OCI-LY1 (cell line): ENCODE results near the gene SSBP2.

Experiments
- H2AFZ ChIP-seq: fragments of 200-600 bp; sonication (generic), shearing (Covaris generic); 2 replicates; pipeline ENCODE4 v1.6.0; 2014; ENCODE audit warnings: antibody characterized with exemption, mild to moderate bottlenecking, low read length
- H3F3A ChIP-seq: fragments of 200-600 bp; sonication (generic), shearing (Covaris generic); 2 replicates; pipeline ENCODE4 v1.6.0; 2014; ENCODE audit warnings: mild to moderate bottlenecking, antibody characterized with exemption, low read length, moderate library complexity; ENCODE audit not compliant: insufficient read depth
- H3K27ac ChIP-seq: fragments of 200-600 bp; sonication (generic); 2 replicates; pipeline ENCODE4 v1.5.1; 2014; ENCODE audit warnings: low read length, mixed run types, mild to moderate bottlenecking, low read depth; ENCODE audit not compliant: poor library complexity, severe bottlenecking
- H3K27me3 ChIP-seq: fragments of 200-600 bp; sonication (generic); 2 replicates; pipeline ENCODE4 v1.6.0; 2014; ENCODE audit warnings: antibody characterized with exemption, mild to moderate bottlenecking, low read length, moderate library complexity; ENCODE audit not compliant: insufficient read depth
- H3K36me3 ChIP-seq: fragments of 200-600 bp; sonication (generic); 2 replicates; pipeline ENCODE4 v1.6.1; 2014; ENCODE audit warnings: mild to moderate bottlenecking, antibody characterized with exemption, low read length, moderate library complexity, mixed read lengths; ENCODE audit not compliant: insufficient read depth
- H3K4me1 ChIP-seq: fragments of 200-600 bp; sonication (generic); 2 replicates; pipeline ENCODE4 v1.5.1; 2014; ENCODE audit warnings: mild to moderate bottlenecking, low read length, moderate library complexity; ENCODE audit not compliant: insufficient read depth, severe bottlenecking
- H3K4me2 ChIP-seq: fragments of 200-600 bp; sonication (generic), shearing (Covaris generic); 2 replicates; pipeline ENCODE4 v1.6.1; 2014; ENCODE audit warnings: low read length
- H3K4me3 ChIP-seq: fragments of 200-600 bp; sonication (generic); 2 replicates; pipeline ENCODE4 v1.5.1; 2014; ENCODE audit warnings: low read length, low read depth, mild to moderate bottlenecking, mixed read lengths; ENCODE audit not compliant: poor library complexity, severe bottlenecking
- H3K79me2 ChIP-seq: fragments of 200-600 bp; shearing (Covaris generic); 2 replicates; pipeline ENCODE4 v1.6.1; 2016; ENCODE audit warnings: mixed run types, low read length, mixed read lengths; ENCODE audit not compliant: insufficient read depth
- H3K9ac ChIP-seq: fragments of 200-600 bp; sonication (generic), shearing (Covaris generic); 2 replicates; pipeline ENCODE4 v1.6.1; 2014; ENCODE audit warnings: mild to moderate bottlenecking, low read length, mixed read lengths
- H3K9me2 ChIP-seq: fragments of 200-600 bp; sonication (generic), shearing (Covaris generic); 2 replicates; pipeline ENCODE4 v1.6.1; 2014; ENCODE audit warnings: low read depth, mild to moderate bottlenecking, low read length, mixed read lengths
- H3K9me3 ChIP-seq: fragments of 200-600 bp; shearing (Covaris generic); 2 replicates; pipeline ENCODE4 v1.6.1; 2014; ENCODE audit warnings: low read length, mixed read lengths
- H4K20me1 ChIP-seq: fragments of 200-600 bp; sonication (generic), shearing (Covaris generic); 2 replicates; pipeline ENCODE4 v1.6.0; 2016; ENCODE audit warnings: mild to moderate bottlenecking, low read length; ENCODE audit not compliant: insufficient read depth
- EZH2 ChIP-seq: fragments of 200-600 bp; sonication (generic), shearing (Covaris generic); IDR thresholded peaks from 2 replicates; pipeline ENCODE4 v1.8.0; 2017; ENCODE audit warnings: borderline replicate concordance, mixed run types, mild to moderate bottlenecking, antibody characterized with exemption, low read length, moderate library complexity, mixed read lengths
- TF ChIP-seq, protein P1 (sequence below): fragments of 200-600 bp; sonication (generic), shearing (Covaris generic); IDR thresholded peaks from 2 replicates; pipeline ENCODE4 v1.5.1; 2017; ENCODE audit warnings: mild to moderate bottlenecking, antibody characterized with exemption, low read length, moderate library complexity, mixed read lengths

Gene SSBP2

DNA sequence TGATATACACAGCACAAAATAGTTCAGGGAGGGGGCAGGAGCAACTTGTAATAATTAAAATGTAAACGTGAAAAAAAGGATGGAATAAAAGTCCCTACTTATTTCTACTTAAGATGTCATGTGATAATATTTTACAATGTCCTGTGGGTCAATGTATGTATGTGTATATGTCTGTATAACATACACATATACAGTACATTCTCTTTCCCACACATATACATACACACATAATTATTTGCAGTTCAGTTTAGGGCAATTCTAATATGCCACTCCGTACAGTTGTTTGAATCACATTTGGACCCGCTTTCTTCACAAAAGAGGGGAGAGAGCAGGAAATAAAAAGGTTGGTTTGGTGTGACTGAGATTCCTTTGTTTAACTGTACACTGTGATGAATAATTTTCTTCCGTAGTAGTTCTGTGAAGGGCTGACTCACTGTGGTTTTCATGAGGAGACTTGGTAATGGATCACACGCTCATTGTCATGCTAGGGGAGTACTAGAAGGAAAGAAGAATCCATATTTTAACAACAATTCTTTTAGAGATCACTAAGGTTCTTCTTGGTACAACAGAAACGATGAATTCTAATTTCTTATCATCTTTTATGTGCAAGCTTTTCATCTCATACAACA is 330.7 kb downstream of the SSBP2 start:
- H3K36me3 ChIP-seq: peaks cover 15% of the 10 kb centered on the region; the same call in 1 of the 2 replicates
- no peaks in the 10 kb centered on the region for H3K27me3 ChIP-seq
- H4K20me1 ChIP-seq: no peaks in the 10 kb centered on the region
- H3K4me1 ChIP-seq: no peaks in the 10 kb centered on the region
- TF ChIP-seq, protein P1, sequence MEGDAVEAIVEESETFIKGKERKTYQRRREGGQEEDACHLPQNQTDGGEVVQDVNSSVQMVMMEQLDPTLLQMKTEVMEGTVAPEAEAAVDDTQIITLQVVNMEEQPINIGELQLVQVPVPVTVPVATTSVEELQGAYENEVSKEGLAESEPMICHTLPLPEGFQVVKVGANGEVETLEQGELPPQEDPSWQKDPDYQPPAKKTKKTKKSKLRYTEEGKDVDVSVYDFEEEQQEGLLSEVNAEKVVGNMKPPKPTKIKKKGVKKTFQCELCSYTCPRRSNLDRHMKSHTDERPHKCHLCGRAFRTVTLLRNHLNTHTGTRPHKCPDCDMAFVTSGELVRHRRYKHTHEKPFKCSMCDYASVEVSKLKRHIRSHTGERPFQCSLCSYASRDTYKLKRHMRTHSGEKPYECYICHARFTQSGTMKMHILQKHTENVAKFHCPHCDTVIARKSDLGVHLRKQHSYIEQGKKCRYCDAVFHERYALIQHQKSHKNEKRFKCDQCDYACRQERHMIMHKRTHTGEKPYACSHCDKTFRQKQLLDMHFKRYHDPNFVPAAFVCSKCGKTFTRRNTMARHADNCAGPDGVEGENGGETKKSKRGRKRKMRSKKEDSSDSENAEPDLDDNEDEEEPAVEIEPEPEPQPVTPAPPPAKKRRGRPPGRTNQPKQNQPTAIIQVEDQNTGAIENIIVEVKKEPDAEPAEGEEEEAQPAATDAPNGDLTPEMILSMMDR: no peak
- TF ChIP-seq EZH2: no peak
- H3K79me2 ChIP-seq: no peaks in the 10 kb centered on the region
- H3K9me2 ChIP-seq: no peaks in the 10 kb centered on the region
- no peak overlapping the region for H3K4me2 ChIP-seq
- no peaks in the 10 kb centered on the region for H3F3A ChIP-seq
- H3K9ac ChIP-seq: no peak overlapping the region
- H3K27ac ChIP-seq: no peak overlapping the region
- no peak overlapping the region for H3K4me3 ChIP-seq
- no peak overlapping the region for H2AFZ ChIP-seq
- H3K9me3 ChIP-seq: no peaks in the 10 kb centered on the region

DNA sequence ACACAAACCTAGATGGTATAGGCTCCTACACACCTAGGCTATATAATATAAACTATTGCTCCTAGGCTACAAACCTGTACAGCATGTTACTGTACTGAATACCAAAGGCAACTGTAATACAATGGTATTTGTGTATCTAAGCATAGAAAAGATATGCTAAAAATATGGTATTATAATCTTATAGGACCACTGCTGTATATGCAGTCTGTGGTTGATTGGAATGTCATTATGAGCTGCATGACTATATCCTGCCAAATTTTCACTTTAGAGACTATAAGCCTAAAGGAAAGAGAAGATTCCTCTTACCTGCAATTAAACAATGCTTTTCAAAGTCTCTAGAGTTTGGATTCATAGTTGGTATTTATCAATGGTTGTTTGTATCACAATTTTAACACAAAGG is 332.3 kb downstream of the SSBP2 start:
- H3K79me2 ChIP-seq: no peaks in the 10 kb centered on the region
- no peaks in the 10 kb centered on the region for H4K20me1 ChIP-seq
- TF ChIP-seq, protein P1: no peak
- no peak for TF ChIP-seq EZH2
- peaks cover 15% of the 10 kb centered on the region; the same call in 1 of the 2 replicates for H3K36me3 ChIP-seq
- no peak overlapping the region for H3K4me2 ChIP-seq
- H3F3A ChIP-seq: no peaks in the 10 kb centered on the region
- no peak overlapping the region for H3K9ac ChIP-seq
- H3K4me3 ChIP-seq: no peak overlapping the region
- no peak overlapping the region for H3K27ac ChIP-seq
- H3K27me3 ChIP-seq: no peaks in the 10 kb centered on the region
- H2AFZ ChIP-seq: no peak overlapping the region
- H3K9me2 ChIP-seq: no peaks in the 10 kb centered on the region
- H3K9me3 ChIP-seq: no peaks in the 10 kb centered on the region
- H3K4me1 ChIP-seq: no peaks in the 10 kb centered on the region

DNA sequence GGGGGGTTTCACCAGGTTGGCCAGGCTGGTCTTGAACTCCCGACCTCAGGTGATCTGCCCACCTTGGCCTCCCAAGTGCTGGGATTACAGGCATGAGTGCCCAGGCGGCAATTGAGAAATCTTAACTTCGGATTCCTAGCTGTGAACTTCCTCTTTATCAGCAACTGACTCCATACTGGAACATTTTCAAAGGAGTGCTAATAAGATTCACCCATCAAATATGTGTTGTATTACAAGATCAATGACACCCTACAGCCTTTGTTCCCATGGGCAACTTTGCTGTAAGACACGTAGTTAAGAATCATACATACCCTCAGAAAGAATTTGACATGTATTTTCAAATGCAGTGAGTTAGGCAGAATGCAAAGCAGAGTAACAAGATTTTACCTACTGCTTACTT is 333.8 kb downstream of the SSBP2 start:
- H3K27ac ChIP-seq: no peak overlapping the region
- peaks cover 9% of the 10 kb centered on the region; the same call in 1 of the 2 replicates for H3K36me3 ChIP-seq
- H2AFZ ChIP-seq: no peak overlapping the region

DNA sequence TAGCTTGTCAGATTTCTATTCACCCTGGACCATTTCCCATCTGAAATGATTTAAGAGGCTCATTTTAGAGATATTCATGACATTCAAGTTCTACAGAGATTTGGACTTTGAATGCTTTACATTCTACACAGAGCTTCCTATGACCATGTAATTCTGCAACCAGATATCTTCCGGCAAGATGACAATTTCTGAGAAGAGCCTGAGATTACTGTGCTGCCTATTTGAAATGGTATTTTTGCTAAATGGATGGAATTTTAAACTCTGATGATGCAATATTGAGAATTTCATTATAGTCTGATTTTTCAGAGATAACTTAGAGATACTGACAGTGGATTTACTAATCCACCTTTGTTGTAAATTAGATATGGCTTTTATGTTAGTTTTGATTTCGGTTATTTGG is 341.0 kb downstream of the SSBP2 start:
- H3K27me3 ChIP-seq: no peaks in the 10 kb centered on the region
- H3K4me1 ChIP-seq: no peaks in the 10 kb centered on the region
- no peaks in the 10 kb centered on the region for H3K79me2 ChIP-seq
- no peaks in the 10 kb centered on the region for H3K9me3 ChIP-seq
- H2AFZ ChIP-seq: no peak overlapping the region
- no peaks in the 10 kb centered on the region for H4K20me1 ChIP-seq
- no peak overlapping the region for H3K4me3 ChIP-seq
- no peaks in the 10 kb centered on the region for H3K9me2 ChIP-seq
- no peaks in the 10 kb centered on the region for H3F3A ChIP-seq
- no peak overlapping the region for H3K9ac ChIP-seq
- TF ChIP-seq EZH2: no peak
- TF ChIP-seq, protein P1: no peak
- H3K4me2 ChIP-seq: no peak overlapping the region
- no peak overlapping the region for H3K27ac ChIP-seq
- no peaks in the 10 kb centered on the region for H3K36me3 ChIP-seq

More for the DNA sequence above, 333.8 kb downstream of the SSBP2 start:
- H3K27me3 ChIP-seq: no peaks in the 10 kb centered on the region
- no peaks in the 10 kb centered on the region for H3F3A ChIP-seq
- H3K4me3 ChIP-seq: no peak overlapping the region
- H3K4me2 ChIP-seq: no peak overlapping the region
- no peaks in the 10 kb centered on the region for H3K79me2 ChIP-seq
- H3K4me1 ChIP-seq: no peaks in the 10 kb centered on the region
- no peaks in the 10 kb centered on the region for H3K9me2 ChIP-seq
- H3K9ac ChIP-seq: no peak overlapping the region
- TF ChIP-seq EZH2: no peak
- H4K20me1 ChIP-seq: no peaks in the 10 kb centered on the region
- H3K9me3 ChIP-seq: no peaks in the 10 kb centered on the region
